HG03280 (cell line): ENCODE measurements around the gene ZCCHC9.

Source experiments
- ATAC-seq: cut with Tn5 transposase; IDR thresholded peaks from one replicate; pipeline ENCODE4 v1.9.1; 2021; ENCODE audit warnings: mild to moderate bottlenecking, moderate library complexity; ENCODE audit not compliant: unreplicated experiment

Gene ZCCHC9

GRCh38 chr5:81354093-81354492, 52.7 kb downstream of the ZCCHC9 start:
- ATAC-seq = no peak

GRCh38 chr5:81355291-81356251, 54.2 kb downstream of the ZCCHC9 start:
- ATAC-seq = no peak

GRCh38 chr5:81359108-81359507, 57.7 kb downstream of the ZCCHC9 start:
- ATAC-seq = no peak

GRCh38 chr5:81359881-81360280, 58.5 kb downstream of the ZCCHC9 start:
- no peak for ATAC-seq

GRCh38 chr5:81360640-81361039, 59.3 kb downstream of the ZCCHC9 start:
- ATAC-seq = no peak

- no peak for ATAC-seq
Observed at GRCh38 chr5:81361600-81361999, 60.2 kb downstream of the ZCCHC9 start.
